WTC11 (cell line): ENCODE data around the gene TMEM43. TPM values are rescaled to one million over a fixed set of nuclear protein-coding genes. Genes with fewer than 3 reads are reported as not detected.

Experiments
- ATAC-seq: fragments of 200-7000 bp; cut with Tn5 transposase; 2 replicates; pipeline ENCODE4 v1.10.0; 2021; ENCODE audit warnings: mild to moderate bottlenecking, moderate library complexity
- CTCF ChIA-PET: fragments of 300-600 bp; sonication (Branson Sonifier 250); formaldehyde crosslinking; loops from one replicate; lab custom pipeline; 2021; ENCODE audit warnings: antibody characterized with exemption; lab: Charles Lee
- POLR2A ChIA-PET: fragments of 350-600 bp; sonication (Branson Sonifier 250); formaldehyde crosslinking; loops from one replicate; lab custom pipeline; 2021; ENCODE audit warnings: antibody characterized with exemption; lab: Charles Lee
- DNase-seq: peaks from one replicate; pipeline ENCODE4 v3.0.0; 2021; ENCODE audit warnings: low spot score
- H3K27ac Mint-ChIP-seq: 2 replicates; pipeline ENCODE4 v1.8.0; 2021; ENCODE audit warnings: mixed read lengths
- H3K27me3 Mint-ChIP-seq: 2 replicates; pipeline ENCODE4 v1.8.0; 2021; ENCODE audit warnings: low read depth, mild to moderate bottlenecking, moderate library complexity, mixed read lengths
- H3K36me3 Mint-ChIP-seq: 2 replicates; pipeline ENCODE4 v1.8.0; 2021; ENCODE audit warnings: mixed read lengths
- H3K4me1 Mint-ChIP-seq: 2 replicates; pipeline ENCODE4 v1.8.0; 2022; ENCODE audit warnings: mixed read lengths
- H3K4me3 Mint-ChIP-seq: 2 replicates; pipeline ENCODE4 v1.8.0; 2021; ENCODE audit warnings: mild to moderate bottlenecking, moderate library complexity, mixed read lengths
- H3K9me3 Mint-ChIP-seq: 2 replicates; pipeline ENCODE4 v1.8.0; 2021; ENCODE audit warnings: mixed read lengths
- EMX1 ChIP-seq: fragments of 250-450 bp; sonication (Bioruptor Pico); IDR thresholded peaks from 2 replicates; pipeline ENCODE4 v1.8.0; 2021; ENCODE audit warnings: mild to moderate bottlenecking
- FOXJ3 ChIP-seq: sonication (generic); formaldehyde crosslinking; IDR thresholded peaks from 2 replicates; pipeline ENCODE4 v1.9.0; 2021; ENCODE audit warnings: missing genetic modification reagents, mild to moderate bottlenecking, borderline replicate concordance
- FOXK1 ChIP-seq: sonication (generic); formaldehyde crosslinking; IDR thresholded peaks from 2 replicates; pipeline ENCODE4 v1.8.0; 2022; ENCODE audit warnings: mild to moderate bottlenecking, moderate library complexity, missing genetic modification reagents
- FOXP1 ChIP-seq: sonication (generic); formaldehyde crosslinking; IDR thresholded peaks from 2 replicates; pipeline ENCODE4 v1.8.0; 2022; ENCODE audit warnings: missing genetic modification reagents, mild to moderate bottlenecking, moderate library complexity, borderline replicate concordance
- HMGA2 ChIP-seq: fragments of 250-450 bp; sonication (Bioruptor Pico); IDR thresholded peaks from 2 replicates; pipeline ENCODE4 v1.4.0; 2021; ENCODE audit warnings: mild to moderate bottlenecking, moderate library complexity
- NFE2L1 ChIP-seq: sonication (generic); formaldehyde crosslinking; IDR thresholded peaks from 2 replicates; pipeline ENCODE4 v1.8.1; 2023; ENCODE audit warnings: missing genetic modification reagents
- NFYB ChIP-seq: sonication (generic); formaldehyde crosslinking; conservative IDR thresholded peaks from 2 replicates; pipeline ENCODE4 v1.8.0; 2022; ENCODE audit warnings: low read depth, missing genetic modification reagents
- NR2C2 ChIP-seq: sonication (generic); formaldehyde crosslinking; IDR thresholded peaks from 2 replicates; pipeline ENCODE4 v1.8.0; 2022; ENCODE audit warnings: mild to moderate bottlenecking, missing genetic modification reagents
- SMAD3 ChIP-seq: sonication (generic); formaldehyde crosslinking; IDR thresholded peaks from 2 replicates; pipeline ENCODE4 v1.8.0; 2022; ENCODE audit warnings: missing genetic modification reagents, mild to moderate bottlenecking, borderline replicate concordance
- TP53 ChIP-seq: sonication (generic); formaldehyde crosslinking; IDR thresholded peaks from 2 replicates; pipeline ENCODE4 v1.8.1; 2023; ENCODE audit warnings: mild to moderate bottlenecking, missing genetic modification reagents
- ZBTB21 ChIP-seq: sonication (generic); formaldehyde crosslinking; IDR thresholded peaks from 2 replicates; pipeline ENCODE4 v1.8.1; 2023; ENCODE audit warnings: mild to moderate bottlenecking, missing genetic modification reagents, borderline replicate concordance
- ZNF232 ChIP-seq: sonication (generic); formaldehyde crosslinking; IDR thresholded peaks from 2 replicates; pipeline ENCODE4 v1.8.0; 2022; ENCODE audit warnings: mild to moderate bottlenecking, missing genetic modification reagents
- ZNF263 ChIP-seq: sonication (generic); formaldehyde crosslinking; IDR thresholded peaks from 2 replicates; pipeline ENCODE4 v1.8.1; 2022; ENCODE audit warnings: low read depth, mild to moderate bottlenecking, moderate library complexity, missing genetic modification reagents
- ZNF317 ChIP-seq: sonication (generic); formaldehyde crosslinking; IDR thresholded peaks from 2 replicates; pipeline ENCODE4 v1.8.1; 2023; ENCODE audit warnings: low read depth, mild to moderate bottlenecking, moderate library complexity, missing genetic modification reagents, borderline replicate concordance
- total RNA-seq: library from RNA; stranded (reverse); gene quantifications from 3 replicates; pipeline ENCODE4 v1.2.3, GENCODE V29; 2021
- TF ChIP-seq, protein P1 (sequence below): sonication (generic); formaldehyde crosslinking; IDR thresholded peaks from 2 replicates; pipeline ENCODE4 v1.8.1; 2023; ENCODE audit warnings: mild to moderate bottlenecking, missing genetic modification reagents, borderline replicate concordance
- TF ChIP-seq, protein P2 (sequence below): sonication (generic); formaldehyde crosslinking; IDR thresholded peaks from 2 replicates; pipeline ENCODE4 v1.8.0; 2023; ENCODE audit warnings: mild to moderate bottlenecking, missing genetic modification reagents
- TF ChIP-seq, protein P3 (sequence below): sonication (generic); formaldehyde crosslinking; IDR thresholded peaks from 2 replicates; pipeline ENCODE4 v1.8.1; 2023; ENCODE audit warnings: mild to moderate bottlenecking, missing genetic modification reagents, moderate library complexity
- TF ChIP-seq, protein P4 (sequence below): sonication (generic); formaldehyde crosslinking; IDR thresholded peaks from 2 replicates; pipeline ENCODE4 v1.8.1; 2023; ENCODE audit warnings: mild to moderate bottlenecking, missing genetic modification reagents, moderate library complexity
- TF ChIP-seq, protein P5 (sequence below): fragments of 250-450 bp; sonication (Bioruptor Pico); IDR thresholded peaks from 2 replicates; pipeline ENCODE4 v1.9.0; 2021; ENCODE audit warnings: moderate library complexity, mild to moderate bottlenecking, inconsistent platforms, borderline replicate concordance
- TF ChIP-seq, protein P6 (sequence below): sonication (generic); formaldehyde crosslinking; IDR thresholded peaks from 2 replicates; pipeline ENCODE4 v1.8.0; 2022; ENCODE audit warnings: missing genetic modification reagents

Gene TMEM43
- total RNA-seq, 1 experiment from 2014 or later: 27.7 TPM

DNA sequence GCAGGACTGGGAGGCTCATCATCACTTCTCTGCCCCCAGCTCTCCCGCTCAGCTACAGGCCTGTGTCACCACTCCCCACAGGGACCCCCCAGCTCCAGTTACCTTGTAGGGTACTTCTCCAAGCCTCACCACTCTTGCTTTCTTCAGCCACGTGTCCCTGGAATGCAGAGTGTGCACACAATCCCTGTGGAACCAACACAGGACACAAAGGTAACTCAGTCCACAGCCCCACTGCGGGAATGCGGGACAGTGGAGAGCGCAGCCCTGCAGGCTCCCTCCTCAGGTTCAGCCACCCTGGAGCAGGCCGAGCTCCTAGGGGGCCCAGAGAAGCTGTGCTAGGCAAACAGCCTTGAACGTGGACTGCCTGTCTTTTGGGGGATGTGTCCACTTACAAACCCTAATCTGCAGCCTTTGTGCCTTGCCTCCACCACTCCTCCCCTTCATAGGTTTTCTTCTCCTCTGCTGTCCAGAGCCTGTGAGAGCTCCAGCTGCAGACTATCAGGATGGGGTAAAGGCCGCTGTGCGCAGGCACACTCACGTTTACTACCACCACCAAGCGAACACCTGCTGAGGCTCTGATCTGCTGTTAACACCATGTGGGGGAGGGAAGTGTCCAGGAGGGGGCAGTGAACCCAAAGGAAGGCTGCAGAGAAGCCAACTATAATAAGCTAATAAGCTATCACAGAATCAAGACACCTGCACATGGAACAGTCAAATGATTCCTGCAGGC lies 27.5 kb downstream of the TMEM43 start (continued):
- TF ChIP-seq NFYB (CRISPR knock-in tag): no peak
- no peak for TF ChIP-seq FOXK1 (CRISPR knock-in tag)
- TF ChIP-seq TP53 (CRISPR knock-in tag): no peak
- TF ChIP-seq FOXP1: no peak
- TF ChIP-seq, protein P1, sequence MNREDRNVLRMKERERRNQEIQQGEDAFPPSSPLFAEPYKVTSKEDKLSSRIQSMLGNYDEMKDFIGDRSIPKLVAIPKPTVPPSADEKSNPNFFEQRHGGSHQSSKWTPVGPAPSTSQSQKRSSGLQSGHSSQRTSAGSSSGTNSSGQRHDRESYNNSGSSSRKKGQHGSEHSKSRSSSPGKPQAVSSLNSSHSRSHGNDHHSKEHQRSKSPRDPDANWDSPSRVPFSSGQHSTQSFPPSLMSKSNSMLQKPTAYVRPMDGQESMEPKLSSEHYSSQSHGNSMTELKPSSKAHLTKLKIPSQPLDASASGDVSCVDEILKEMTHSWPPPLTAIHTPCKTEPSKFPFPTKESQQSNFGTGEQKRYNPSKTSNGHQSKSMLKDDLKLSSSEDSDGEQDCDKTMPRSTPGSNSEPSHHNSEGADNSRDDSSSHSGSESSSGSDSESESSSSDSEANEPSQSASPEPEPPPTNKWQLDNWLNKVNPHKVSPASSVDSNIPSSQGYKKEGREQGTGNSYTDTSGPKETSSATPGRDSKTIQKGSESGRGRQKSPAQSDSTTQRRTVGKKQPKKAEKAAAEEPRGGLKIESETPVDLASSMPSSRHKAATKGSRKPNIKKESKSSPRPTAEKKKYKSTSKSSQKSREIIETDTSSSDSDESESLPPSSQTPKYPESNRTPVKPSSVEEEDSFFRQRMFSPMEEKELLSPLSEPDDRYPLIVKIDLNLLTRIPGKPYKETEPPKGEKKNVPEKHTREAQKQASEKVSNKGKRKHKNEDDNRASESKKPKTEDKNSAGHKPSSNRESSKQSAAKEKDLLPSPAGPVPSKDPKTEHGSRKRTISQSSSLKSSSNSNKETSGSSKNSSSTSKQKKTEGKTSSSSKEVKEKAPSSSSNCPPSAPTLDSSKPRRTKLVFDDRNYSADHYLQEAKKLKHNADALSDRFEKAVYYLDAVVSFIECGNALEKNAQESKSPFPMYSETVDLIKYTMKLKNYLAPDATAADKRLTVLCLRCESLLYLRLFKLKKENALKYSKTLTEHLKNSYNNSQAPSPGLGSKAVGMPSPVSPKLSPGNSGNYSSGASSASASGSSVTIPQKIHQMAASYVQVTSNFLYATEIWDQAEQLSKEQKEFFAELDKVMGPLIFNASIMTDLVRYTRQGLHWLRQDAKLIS (CRISPR knock-in tag): no peak
- TF ChIP-seq ZNF263 (CRISPR knock-in tag): no peak
- TF ChIP-seq, protein P2, sequence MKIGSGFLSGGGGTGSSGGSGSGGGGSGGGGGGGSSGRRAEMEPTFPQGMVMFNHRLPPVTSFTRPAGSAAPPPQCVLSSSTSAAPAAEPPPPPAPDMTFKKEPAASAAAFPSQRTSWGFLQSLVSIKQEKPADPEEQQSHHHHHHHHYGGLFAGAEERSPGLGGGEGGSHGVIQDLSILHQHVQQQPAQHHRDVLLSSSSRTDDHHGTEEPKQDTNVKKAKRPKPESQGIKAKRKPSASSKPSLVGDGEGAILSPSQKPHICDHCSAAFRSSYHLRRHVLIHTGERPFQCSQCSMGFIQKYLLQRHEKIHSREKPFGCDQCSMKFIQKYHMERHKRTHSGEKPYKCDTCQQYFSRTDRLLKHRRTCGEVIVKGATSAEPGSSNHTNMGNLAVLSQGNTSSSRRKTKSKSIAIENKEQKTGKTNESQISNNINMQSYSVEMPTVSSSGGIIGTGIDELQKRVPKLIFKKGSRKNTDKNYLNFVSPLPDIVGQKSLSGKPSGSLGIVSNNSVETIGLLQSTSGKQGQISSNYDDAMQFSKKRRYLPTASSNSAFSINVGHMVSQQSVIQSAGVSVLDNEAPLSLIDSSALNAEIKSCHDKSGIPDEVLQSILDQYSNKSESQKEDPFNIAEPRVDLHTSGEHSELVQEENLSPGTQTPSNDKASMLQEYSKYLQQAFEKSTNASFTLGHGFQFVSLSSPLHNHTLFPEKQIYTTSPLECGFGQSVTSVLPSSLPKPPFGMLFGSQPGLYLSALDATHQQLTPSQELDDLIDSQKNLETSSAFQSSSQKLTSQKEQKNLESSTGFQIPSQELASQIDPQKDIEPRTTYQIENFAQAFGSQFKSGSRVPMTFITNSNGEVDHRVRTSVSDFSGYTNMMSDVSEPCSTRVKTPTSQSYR: no peak
- TF ChIP-seq, protein P3, sequence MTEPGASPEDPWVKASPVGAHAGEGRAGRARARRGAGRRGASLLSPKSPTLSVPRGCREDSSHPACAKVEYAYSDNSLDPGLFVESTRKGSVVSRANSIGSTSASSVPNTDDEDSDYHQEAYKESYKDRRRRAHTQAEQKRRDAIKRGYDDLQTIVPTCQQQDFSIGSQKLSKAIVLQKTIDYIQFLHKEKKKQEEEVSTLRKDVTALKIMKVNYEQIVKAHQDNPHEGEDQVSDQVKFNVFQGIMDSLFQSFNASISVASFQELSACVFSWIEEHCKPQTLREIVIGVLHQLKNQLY (CRISPR knock-in tag): no peak
- no peak for TF ChIP-seq SMAD3 (CRISPR knock-in tag)
- TF ChIP-seq, protein P4, sequence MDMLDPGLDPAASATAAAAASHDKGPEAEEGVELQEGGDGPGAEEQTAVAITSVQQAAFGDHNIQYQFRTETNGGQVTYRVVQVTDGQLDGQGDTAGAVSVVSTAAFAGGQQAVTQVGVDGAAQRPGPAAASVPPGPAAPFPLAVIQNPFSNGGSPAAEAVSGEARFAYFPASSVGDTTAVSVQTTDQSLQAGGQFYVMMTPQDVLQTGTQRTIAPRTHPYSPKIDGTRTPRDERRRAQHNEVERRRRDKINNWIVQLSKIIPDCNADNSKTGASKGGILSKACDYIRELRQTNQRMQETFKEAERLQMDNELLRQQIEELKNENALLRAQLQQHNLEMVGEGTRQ (CRISPR knock-in tag): no peak
- no peak for TF ChIP-seq NFE2L1 (CRISPR knock-in tag)

DNA sequence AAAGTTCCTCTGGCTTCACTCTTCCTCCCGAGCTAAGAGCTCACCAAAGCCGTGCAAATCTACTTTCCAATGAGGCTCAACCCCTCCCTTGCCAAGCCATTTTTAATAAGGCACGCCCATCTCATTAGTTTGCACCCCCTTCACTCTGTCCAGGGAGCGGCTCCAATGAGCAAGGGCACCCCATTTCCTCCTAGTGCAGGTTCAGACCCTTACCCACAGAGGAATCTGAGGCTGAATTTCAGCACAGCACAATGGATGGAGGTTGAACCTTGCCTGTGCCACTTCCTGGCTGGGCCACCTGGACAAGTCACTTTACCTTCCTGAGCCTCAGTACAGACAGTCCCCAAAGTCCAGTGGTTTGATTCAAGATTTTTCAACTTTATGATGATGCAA lies 28.1 kb downstream of the TMEM43 start:
- CTCF ChIA-PET: interaction anchor here (0.6 to 2.3 kb wide), 6 partner anchors 25 to 495 kb away, joined by 3 to 10 read pairs (median 4); partner anchors contain the start of gene XPC
- H3K36me3 Mint-ChIP-seq: peaks cover 27% of the 10 kb centered on the region
- no peaks in the 10 kb centered on the region for H3K27me3 Mint-ChIP-seq
- ATAC-seq (no peak), DNase-seq (no peak)
- H3K9me3 Mint-ChIP-seq: no peaks in the 10 kb centered on the region
- TF ChIP-seq, protein P5, sequence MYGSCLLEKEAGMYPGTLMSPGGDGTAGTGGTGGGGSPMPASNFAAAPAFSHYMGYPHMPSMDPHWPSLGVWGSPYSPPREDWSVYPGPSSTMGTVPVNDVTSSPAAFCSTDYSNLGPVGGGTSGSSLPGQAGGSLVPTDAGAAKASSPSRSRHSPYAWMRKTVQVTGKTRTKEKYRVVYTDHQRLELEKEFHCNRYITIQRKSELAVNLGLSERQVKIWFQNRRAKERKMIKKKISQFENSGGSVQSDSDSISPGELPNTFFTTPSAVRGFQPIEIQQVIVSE (CRISPR knock-in tag): no peak
- peaks cover 8% of the 10 kb centered on the region for H3K4me1 Mint-ChIP-seq
- H3K27ac Mint-ChIP-seq: no peak overlapping the region
- POLR2A ChIA-PET: no interaction called here
- H3K4me3 Mint-ChIP-seq: no peak overlapping the region

DNA sequence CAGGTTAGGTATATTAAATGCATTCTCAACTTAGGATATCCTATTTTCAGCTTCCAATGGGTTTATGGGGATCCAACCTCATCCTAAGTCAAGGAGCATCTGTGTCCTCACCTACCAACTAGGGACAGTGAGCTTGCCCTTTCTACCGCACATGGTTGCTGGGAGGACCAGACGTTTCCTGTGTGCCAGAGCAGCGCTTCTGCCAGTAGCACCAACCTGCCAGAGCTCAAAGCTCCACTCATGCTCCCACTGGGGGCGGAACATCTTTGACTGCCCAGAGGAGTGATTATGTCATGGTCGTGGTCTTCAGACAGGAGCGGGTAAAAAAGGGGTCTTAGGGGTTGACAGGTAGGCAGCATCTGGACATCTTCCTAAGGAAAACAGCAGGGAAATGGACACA lies 28.8 kb downstream of the TMEM43 start:
- CTCF ChIA-PET: interaction anchor here (1.6 to 2.3 kb wide), 2 partner anchors 62 to 257 kb away, joined by 5 to 10 read pairs; no protein-coding TSS in a partner anchor

More for the DNA sequence above, 28.8 kb downstream of the TMEM43 start:
- ATAC-seq (no peak), DNase-seq (no peak)
- no peaks in the 10 kb centered on the region for H3K9me3 Mint-ChIP-seq
- no peak overlapping the region for H3K27ac Mint-ChIP-seq
- H3K4me3 Mint-ChIP-seq: no peak overlapping the region
- H3K36me3 Mint-ChIP-seq: peaks cover 34% of the 10 kb centered on the region
- POLR2A ChIA-PET: no interaction called here
- no peak for TF ChIP-seq EMX1 (CRISPR knock-in tag)
- no peak for TF ChIP-seq FOXJ3 (CRISPR knock-in tag)
- TF ChIP-seq ZNF317 (CRISPR knock-in tag): no peak
- TF ChIP-seq ZBTB21 (CRISPR knock-in tag): no peak
- no peak for TF ChIP-seq HMGA2 (CRISPR knock-in tag)
- TF ChIP-seq, protein P6, sequence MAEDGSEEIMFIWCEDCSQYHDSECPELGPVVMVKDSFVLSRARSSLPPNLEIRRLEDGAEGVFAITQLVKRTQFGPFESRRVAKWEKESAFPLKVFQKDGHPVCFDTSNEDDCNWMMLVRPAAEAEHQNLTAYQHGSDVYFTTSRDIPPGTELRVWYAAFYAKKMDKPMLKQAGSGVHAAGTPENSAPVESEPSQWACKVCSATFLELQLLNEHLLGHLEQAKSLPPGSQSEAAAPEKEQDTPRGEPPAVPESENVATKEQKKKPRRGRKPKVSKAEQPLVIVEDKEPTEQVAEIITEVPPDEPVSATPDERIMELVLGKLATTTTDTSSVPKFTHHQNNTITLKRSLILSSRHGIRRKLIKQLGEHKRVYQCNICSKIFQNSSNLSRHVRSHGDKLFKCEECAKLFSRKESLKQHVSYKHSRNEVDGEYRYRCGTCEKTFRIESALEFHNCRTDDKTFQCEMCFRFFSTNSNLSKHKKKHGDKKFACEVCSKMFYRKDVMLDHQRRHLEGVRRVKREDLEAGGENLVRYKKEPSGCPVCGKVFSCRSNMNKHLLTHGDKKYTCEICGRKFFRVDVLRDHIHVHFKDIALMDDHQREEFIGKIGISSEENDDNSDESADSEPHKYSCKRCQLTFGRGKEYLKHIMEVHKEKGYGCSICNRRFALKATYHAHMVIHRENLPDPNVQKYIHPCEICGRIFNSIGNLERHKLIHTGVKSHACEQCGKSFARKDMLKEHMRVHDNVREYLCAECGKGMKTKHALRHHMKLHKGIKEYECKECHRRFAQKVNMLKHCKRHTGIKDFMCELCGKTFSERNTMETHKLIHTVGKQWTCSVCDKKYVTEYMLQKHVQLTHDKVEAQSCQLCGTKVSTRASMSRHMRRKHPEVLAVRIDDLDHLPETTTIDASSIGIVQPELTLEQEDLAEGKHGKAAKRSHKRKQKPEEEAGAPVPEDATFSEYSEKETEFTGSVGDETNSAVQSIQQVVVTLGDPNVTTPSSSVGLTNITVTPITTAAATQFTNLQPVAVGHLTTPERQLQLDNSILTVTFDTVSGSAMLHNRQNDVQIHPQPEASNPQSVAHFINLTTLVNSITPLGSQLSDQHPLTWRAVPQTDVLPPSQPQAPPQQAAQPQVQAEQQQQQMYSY (CRISPR knock-in tag): no peak
- no peak for TF ChIP-seq FOXP1
- no peak for TF ChIP-seq FOXK1 (CRISPR knock-in tag)
- TF ChIP-seq ZNF232: no peak
- TF ChIP-seq NR2C2 (CRISPR knock-in tag): no peak
- TF ChIP-seq NFE2L1 (CRISPR knock-in tag): no peak
- TF ChIP-seq, all 79 proteins: peak for 0
- Mint-ChIP-seq H3K27me3 (no peaks in the 10 kb centered on the region), H3K4me1 (peaks cover 2% of the 10 kb centered on the region; the same call in 1 of the 2 replicates)
